MM.1S (cell line): ENCODE data around the gene BTBD9.

Source experiments
- DNase-seq: peaks from one replicate; pipeline ENCODE4 v3.0.0-alpha.2; 2015
- H2AFZ ChIP-seq: fragments of 300-600 bp; sonication (generic); 2 replicates; pipeline ENCODE4 v1.6.0; 2016; ENCODE audit warnings: antibody characterized with exemption, low read length
- H3F3A ChIP-seq: fragments of 300-600 bp; sonication (generic); 2 replicates; pipeline ENCODE4 v1.6.1; 2016; ENCODE audit warnings: mild to moderate bottlenecking, antibody characterized with exemption, low read length, moderate library complexity, mixed read lengths; ENCODE audit not compliant: insufficient read depth
- H3K27ac ChIP-seq: fragments of 300-600 bp; sonication (generic); 2 replicates; pipeline ENCODE4 v1.5.1; 2016; ENCODE audit warnings: mild to moderate bottlenecking, low read length
- H3K27me3 ChIP-seq: fragments of 300-600 bp; sonication (generic); replicated peaks from 2 replicates; pipeline ENCODE4 v1.6.0; 2016; ENCODE audit warnings: low read length; ENCODE audit not compliant: insufficient read depth
- H3K36me3 ChIP-seq: fragments of 300-600 bp; sonication (generic); replicated peaks from 2 replicates; pipeline ENCODE4 v1.6.1; 2016; ENCODE audit warnings: mild to moderate bottlenecking, low read length, mixed read lengths; ENCODE audit not compliant: insufficient read depth
- H3K4me1 ChIP-seq: fragments of 300-600 bp; sonication (generic); 2 replicates; pipeline ENCODE4 v1.6.1; 2016; ENCODE audit warnings: low read length, mixed read lengths
- H3K4me2 ChIP-seq: fragments of 300-600 bp; sonication (generic); 2 replicates; pipeline ENCODE4 v1.6.0; 2016; ENCODE audit warnings: low read depth, low read length
- H3K4me3 ChIP-seq: fragments of 300-600 bp; sonication (generic); 2 replicates; pipeline ENCODE4 v1.5.1; 2016; ENCODE audit warnings: low read length, mixed read lengths
- H3K79me2 ChIP-seq: fragments of 300-600 bp; sonication (generic); 2 replicates; pipeline ENCODE4 v1.6.1; 2016; ENCODE audit warnings: mixed run types, low read length, mixed read lengths
- H3K9ac ChIP-seq: fragments of 300-600 bp; sonication (generic); 2 replicates; pipeline ENCODE4 v1.6.1; 2016; ENCODE audit warnings: low read length, mixed read lengths
- H3K9me2 ChIP-seq: fragments of 300-600 bp; sonication (generic); replicated peaks from 2 replicates; pipeline ENCODE4 v1.6.1; 2016; ENCODE audit warnings: mild to moderate bottlenecking, low read length, mixed read lengths; ENCODE audit not compliant: insufficient read depth
- H3K9me3 ChIP-seq: fragments of 300-600 bp; sonication (generic); replicated peaks from 2 replicates; pipeline ENCODE4 v1.6.1; 2016; ENCODE audit warnings: mild to moderate bottlenecking, low read length, mixed read lengths; ENCODE audit not compliant: insufficient read depth
- H4K20me1 ChIP-seq: fragments of 300-600 bp; sonication (generic); 2 replicates; pipeline ENCODE4 v1.6.1; 2016; ENCODE audit warnings: mild to moderate bottlenecking, low read length, moderate library complexity, mixed read lengths; ENCODE audit not compliant: insufficient read depth
- EZH2 ChIP-seq: fragments of 300-600 bp; sonication (generic); optimal IDR thresholded peaks from 2 replicates; pipeline ENCODE3; 2017; ENCODE audit warnings: low read depth, mild to moderate bottlenecking, antibody characterized with exemption, low read length, mixed read lengths
- EZH2phosphoT487 ChIP-seq: fragments of 300-600 bp; sonication (generic); IDR thresholded peaks from 2 replicates; pipeline ENCODE4 v1.6.1; 2018; ENCODE audit warnings: antibody characterized with exemption, low read length
- TF ChIP-seq, protein P1 (sequence below): fragments of 300-600 bp; sonication (generic); IDR thresholded peaks from 2 replicates; pipeline ENCODE4 v1.5.1; 2016; ENCODE audit warnings: antibody characterized with exemption, low read length, mixed read lengths

The BTBD9 gene

DNA sequence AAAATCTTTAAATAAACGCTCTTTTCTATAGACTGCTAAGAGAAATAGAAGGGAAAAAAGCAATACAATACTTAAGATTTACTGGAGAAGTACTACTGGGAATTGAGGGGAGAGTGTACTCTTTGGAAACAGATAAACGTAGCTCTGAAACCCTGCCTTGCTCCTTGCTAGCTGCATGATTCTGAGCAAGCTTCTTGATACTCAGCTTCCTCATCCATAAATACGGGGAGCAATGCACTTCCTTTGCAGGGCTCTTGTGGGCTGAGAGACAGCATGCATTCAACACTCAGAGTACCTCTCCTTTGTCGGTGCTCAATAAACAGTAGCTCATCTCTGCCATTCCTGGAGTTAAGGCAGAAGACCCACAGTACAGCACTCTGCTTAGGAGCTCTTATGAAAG lies 159.7 kb downstream of the BTBD9 start:
- no peak for DNase-seq
- no peaks in the 10 kb centered on the region for H3K79me2 ChIP-seq
- TF ChIP-seq, protein P1, sequence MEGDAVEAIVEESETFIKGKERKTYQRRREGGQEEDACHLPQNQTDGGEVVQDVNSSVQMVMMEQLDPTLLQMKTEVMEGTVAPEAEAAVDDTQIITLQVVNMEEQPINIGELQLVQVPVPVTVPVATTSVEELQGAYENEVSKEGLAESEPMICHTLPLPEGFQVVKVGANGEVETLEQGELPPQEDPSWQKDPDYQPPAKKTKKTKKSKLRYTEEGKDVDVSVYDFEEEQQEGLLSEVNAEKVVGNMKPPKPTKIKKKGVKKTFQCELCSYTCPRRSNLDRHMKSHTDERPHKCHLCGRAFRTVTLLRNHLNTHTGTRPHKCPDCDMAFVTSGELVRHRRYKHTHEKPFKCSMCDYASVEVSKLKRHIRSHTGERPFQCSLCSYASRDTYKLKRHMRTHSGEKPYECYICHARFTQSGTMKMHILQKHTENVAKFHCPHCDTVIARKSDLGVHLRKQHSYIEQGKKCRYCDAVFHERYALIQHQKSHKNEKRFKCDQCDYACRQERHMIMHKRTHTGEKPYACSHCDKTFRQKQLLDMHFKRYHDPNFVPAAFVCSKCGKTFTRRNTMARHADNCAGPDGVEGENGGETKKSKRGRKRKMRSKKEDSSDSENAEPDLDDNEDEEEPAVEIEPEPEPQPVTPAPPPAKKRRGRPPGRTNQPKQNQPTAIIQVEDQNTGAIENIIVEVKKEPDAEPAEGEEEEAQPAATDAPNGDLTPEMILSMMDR = no peak
- TF ChIP-seq EZH2 = no peak
- no peak for TF ChIP-seq EZH2phosphoT487

DNA sequence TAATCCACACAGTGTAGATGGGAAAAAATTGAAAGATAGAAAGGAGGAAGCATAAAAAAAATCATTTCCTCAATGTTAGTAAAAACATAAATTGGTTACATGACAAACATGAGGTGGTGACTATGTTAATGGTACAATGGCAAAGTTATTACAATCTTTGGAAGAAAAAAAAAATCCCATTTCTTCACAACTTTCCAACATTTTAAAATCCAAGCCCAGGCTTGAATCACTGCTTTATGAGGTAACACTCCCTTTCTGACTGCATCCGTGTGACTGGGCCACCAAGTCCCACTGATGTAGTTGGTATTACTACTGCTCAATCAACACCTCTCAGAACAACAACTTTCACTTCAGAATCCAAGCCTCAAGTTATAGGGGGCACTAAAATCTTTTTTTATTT lies 160.4 kb downstream of the BTBD9 start:
- H3K4me3 ChIP-seq = no peak overlapping the region
- no peak overlapping the region for H3K27ac ChIP-seq
- H3K9me3 ChIP-seq = no peaks in the 10 kb centered on the region
- DNase-seq = no peak
- H3K9me2 ChIP-seq = no peaks in the 10 kb centered on the region
- H3K4me1 ChIP-seq = no peaks in the 10 kb centered on the region
- H4K20me1 ChIP-seq = no peaks in the 10 kb centered on the region
- H3F3A ChIP-seq = no peaks in the 10 kb centered on the region
- H3K9ac ChIP-seq = no peak overlapping the region
- no peaks in the 10 kb centered on the region for H3K27me3 ChIP-seq
- no peaks in the 10 kb centered on the region for H3K79me2 ChIP-seq
- H2AFZ ChIP-seq = no peak overlapping the region
- TF ChIP-seq EZH2 (no peak), EZH2phosphoT487 (no peak)
- TF ChIP-seq, protein P1 = no peak
- no peak overlapping the region for H3K4me2 ChIP-seq
- H3K36me3 ChIP-seq = no peaks in the 10 kb centered on the region

More for the DNA sequence above, 159.7 kb downstream of the BTBD9 start:
- no peaks in the 10 kb centered on the region for H3K27me3 ChIP-seq
- no peaks in the 10 kb centered on the region for H3F3A ChIP-seq
- no peak overlapping the region for H3K4me3 ChIP-seq
- no peak overlapping the region for H2AFZ ChIP-seq
- H3K4me2 ChIP-seq = no peak overlapping the region
- no peak overlapping the region for H3K27ac ChIP-seq
- no peaks in the 10 kb centered on the region for H3K9me3 ChIP-seq
- no peak overlapping the region for H3K9ac ChIP-seq
- no peaks in the 10 kb centered on the region for H3K4me1 ChIP-seq
- no peaks in the 10 kb centered on the region for H3K9me2 ChIP-seq
- H3K36me3 ChIP-seq = no peaks in the 10 kb centered on the region
- no peaks in the 10 kb centered on the region for H4K20me1 ChIP-seq

DNA sequence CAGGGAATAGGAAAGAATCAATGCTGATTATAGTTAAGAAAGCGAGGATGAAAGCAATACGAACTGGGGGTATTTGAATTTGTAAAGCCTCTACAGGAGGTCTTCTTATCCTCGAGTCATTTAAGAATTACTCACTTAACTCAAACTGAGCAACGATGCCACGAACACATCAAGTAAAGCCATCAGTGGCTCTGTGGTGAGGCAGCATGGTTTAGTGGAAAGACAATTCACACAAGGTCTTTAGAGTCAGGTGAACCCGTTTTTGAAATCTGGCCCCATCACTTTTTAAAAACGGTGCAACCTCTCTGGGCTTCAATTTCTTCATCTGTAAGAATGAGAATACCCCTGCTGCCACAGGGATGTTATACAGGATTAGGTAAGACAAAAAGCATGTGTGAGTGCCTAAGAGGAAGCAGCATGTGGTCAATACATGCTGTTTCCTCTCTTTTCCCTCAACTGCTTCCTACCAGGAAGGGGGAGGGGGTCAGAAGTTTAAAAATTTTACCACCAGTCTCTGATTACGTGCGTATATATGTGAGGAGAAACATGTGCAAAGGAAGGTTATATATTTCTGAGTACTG lies 162.0 kb downstream of the BTBD9 start:
- H3K9me2 ChIP-seq = no peaks in the 10 kb centered on the region
- H3K36me3 ChIP-seq = no peaks in the 10 kb centered on the region
- H3K9ac ChIP-seq = no peak overlapping the region
- no peak overlapping the region for H3K27ac ChIP-seq
- H3K4me2 ChIP-seq = no peak overlapping the region
- H2AFZ ChIP-seq = no peak overlapping the region
- no peaks in the 10 kb centered on the region for H3K27me3 ChIP-seq
- H3K79me2 ChIP-seq = no peaks in the 10 kb centered on the region
- no peaks in the 10 kb centered on the region for H3K9me3 ChIP-seq
- no peak for TF ChIP-seq EZH2phosphoT487
- TF ChIP-seq, protein P1 = no peak
- TF ChIP-seq EZH2 = no peak
- no peak overlapping the region for H3K4me3 ChIP-seq
- DNase-seq = no peak
- no peaks in the 10 kb centered on the region for H3F3A ChIP-seq
- no peaks in the 10 kb centered on the region for H3K4me1 ChIP-seq
- no peaks in the 10 kb centered on the region for H4K20me1 ChIP-seq
